B cell (primary cell): Measurements from ENCODE around the gene ADGRV1.

Source experiments
- EZH2 ChIP-seq: IDR thresholded peaks from 2 replicates; pipeline ENCODE4 v1.6.1; 2012; ENCODE audit warnings: borderline replicate concordance, low read depth, mild to moderate bottlenecking, moderate library complexity, low read length; ENCODE audit not compliant: insufficient read depth, poor library complexity, severe bottlenecking
- TF ChIP-seq, protein P1 (sequence below): fragments of 200-600 bp; IDR thresholded peaks from one replicate; pipeline ENCODE4 v1.8.0; 2022; ENCODE audit warnings: antibody characterized with exemption, mild to moderate bottlenecking

DNA sequence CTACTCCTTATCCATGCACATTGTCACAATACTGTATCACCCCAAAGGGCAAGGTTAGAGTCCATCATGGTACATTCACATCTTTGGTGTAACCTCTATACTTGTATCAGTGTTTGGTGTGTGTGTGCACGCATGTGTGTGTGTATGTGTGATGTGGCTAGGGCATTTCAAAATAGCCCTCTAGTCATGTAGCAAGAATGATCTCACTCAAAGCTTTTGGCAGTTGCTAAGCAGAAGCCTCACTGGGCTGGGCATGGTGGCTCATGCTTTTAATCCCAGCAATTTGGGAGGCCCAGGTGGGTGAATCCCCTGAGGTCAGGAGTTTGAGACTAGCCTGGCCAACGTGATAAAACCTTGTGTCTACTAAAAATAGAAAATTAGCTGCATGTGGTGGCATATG lies 245.3 kb downstream of the ADGRV1 start:
- TF ChIP-seq, protein P1, sequence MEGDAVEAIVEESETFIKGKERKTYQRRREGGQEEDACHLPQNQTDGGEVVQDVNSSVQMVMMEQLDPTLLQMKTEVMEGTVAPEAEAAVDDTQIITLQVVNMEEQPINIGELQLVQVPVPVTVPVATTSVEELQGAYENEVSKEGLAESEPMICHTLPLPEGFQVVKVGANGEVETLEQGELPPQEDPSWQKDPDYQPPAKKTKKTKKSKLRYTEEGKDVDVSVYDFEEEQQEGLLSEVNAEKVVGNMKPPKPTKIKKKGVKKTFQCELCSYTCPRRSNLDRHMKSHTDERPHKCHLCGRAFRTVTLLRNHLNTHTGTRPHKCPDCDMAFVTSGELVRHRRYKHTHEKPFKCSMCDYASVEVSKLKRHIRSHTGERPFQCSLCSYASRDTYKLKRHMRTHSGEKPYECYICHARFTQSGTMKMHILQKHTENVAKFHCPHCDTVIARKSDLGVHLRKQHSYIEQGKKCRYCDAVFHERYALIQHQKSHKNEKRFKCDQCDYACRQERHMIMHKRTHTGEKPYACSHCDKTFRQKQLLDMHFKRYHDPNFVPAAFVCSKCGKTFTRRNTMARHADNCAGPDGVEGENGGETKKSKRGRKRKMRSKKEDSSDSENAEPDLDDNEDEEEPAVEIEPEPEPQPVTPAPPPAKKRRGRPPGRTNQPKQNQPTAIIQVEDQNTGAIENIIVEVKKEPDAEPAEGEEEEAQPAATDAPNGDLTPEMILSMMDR, result no peak
- no peak for TF ChIP-seq EZH2
